Endodermal cell (in vitro differentiated cells): ENCODE measurements around the gene CTSV. TPM values are rescaled to one million over a fixed set of nuclear protein-coding genes. Genes with fewer than 3 reads are reported as not detected.
"Not testable (repeated sequence)": the region's sequence is repeated elsewhere in the genome, so short reads cannot be mapped to it uniquely, and the experiment has no call there.

ENCODE experiments used
- DNase-seq: peaks from one replicate; pipeline ENCODE4 v3.0.0-alpha.2; 2017
- H3K27ac ChIP-seq: 2 replicates; pipeline ENCODE4 v1.5.1; 2013; ENCODE audit warnings: mild to moderate bottlenecking, low read depth, low read length, moderate library complexity
- H3K27me3 ChIP-seq: 2 replicates; pipeline ENCODE4 v1.6.1; 2013; ENCODE audit warnings: mild to moderate bottlenecking, low read length, moderate library complexity; ENCODE audit not compliant: insufficient read depth, control insufficient read depth, poor library complexity, severe bottlenecking
- H3K36me3 ChIP-seq: 2 replicates; pipeline ENCODE4 v1.7.0; 2013; ENCODE audit warnings: mild to moderate bottlenecking, low read length, moderate library complexity; ENCODE audit not compliant: control insufficient read depth, insufficient read depth
- H3K4me1 ChIP-seq: one replicate; pipeline ENCODE4 v1.7.0; 2013; ENCODE audit warnings: low read length; ENCODE audit not compliant: control insufficient read depth, insufficient read depth
- H3K4me3 ChIP-seq: 2 replicates; pipeline ENCODE4 v1.5.1; 2013; ENCODE audit warnings: mild to moderate bottlenecking, low read length, moderate library complexity
- H3K9ac ChIP-seq: 2 replicates; pipeline ENCODE4 v1.6.1; 2013; ENCODE audit warnings: mild to moderate bottlenecking, low read length, moderate library complexity; ENCODE audit not compliant: poor library complexity, severe bottlenecking; ENCODE audit errors: extremely low read depth
- H3K9me3 ChIP-seq: 2 replicates; pipeline ENCODE4 v1.6.1; 2013; ENCODE audit warnings: mild to moderate bottlenecking, low read length, moderate library complexity; ENCODE audit not compliant: control insufficient read depth
- H3K27ac Mint-ChIP-seq: 2 replicates; pipeline ENCODE4 v1.8.0; 2020; ENCODE audit warnings: mixed read lengths
- H3K27me3 Mint-ChIP-seq: 2 replicates; pipeline ENCODE4 v1.8.0; 2021; ENCODE audit warnings: mild to moderate bottlenecking, mixed read lengths; ENCODE audit not compliant: insufficient read depth
- H3K36me3 Mint-ChIP-seq: 2 replicates; pipeline ENCODE4 v1.8.0; 2020; ENCODE audit warnings: low read depth, mixed read lengths
- H3K4me1 Mint-ChIP-seq: 2 replicates; pipeline ENCODE4 v1.8.0; 2020; ENCODE audit warnings: mixed read lengths
- H3K4me3 Mint-ChIP-seq: 2 replicates; pipeline ENCODE4 v1.8.0; 2020; ENCODE audit warnings: mild to moderate bottlenecking, moderate library complexity, mixed read lengths
- H3K9me3 Mint-ChIP-seq: 2 replicates; pipeline ENCODE4 v1.8.0; 2020; ENCODE audit warnings: mild to moderate bottlenecking, mixed read lengths
- WGBS, 2 experiments: methylation state at CpG; one replicate each; pipeline versions ENCODE4 v1.1.5 to v1.1.7; 2013; ENCODE audit warnings: missing lambda C conversion rate in 2 of 2, mixed read lengths in 1 of 2; ENCODE audit not compliant: insufficient coverage in 1 of 2, insufficient read length in 1 of 2; 5-methylcytosine and 5-hydroxymethylcytosine counted together
- total RNA-seq, 2 donors: library from RNA; stranded (reverse); fragmentation: NEBNext Ultra II Directional in 1 of 2; extraction: Animal tissue kit (Norgen Biotek cat#: 25700) in 1 of 2; gene quantifications; 2 replicates in 1 of 2; 3 replicates in 1 of 2; pipeline ENCODE4 v1.2.1, GENCODE V29; 2021
- TF ChIP-seq, protein P1 (sequence below): fragments of 200-600 bp; sonication (generic); conservative IDR thresholded peaks from 2 replicates; pipeline ENCODE4 v1.5.0; 2021; ENCODE audit warnings: antibody characterized with exemption, mild to moderate bottlenecking

CTSV gene
- total RNA-seq, 2 donors from 2014 or later, result 294 to 319 TPM

DNA sequence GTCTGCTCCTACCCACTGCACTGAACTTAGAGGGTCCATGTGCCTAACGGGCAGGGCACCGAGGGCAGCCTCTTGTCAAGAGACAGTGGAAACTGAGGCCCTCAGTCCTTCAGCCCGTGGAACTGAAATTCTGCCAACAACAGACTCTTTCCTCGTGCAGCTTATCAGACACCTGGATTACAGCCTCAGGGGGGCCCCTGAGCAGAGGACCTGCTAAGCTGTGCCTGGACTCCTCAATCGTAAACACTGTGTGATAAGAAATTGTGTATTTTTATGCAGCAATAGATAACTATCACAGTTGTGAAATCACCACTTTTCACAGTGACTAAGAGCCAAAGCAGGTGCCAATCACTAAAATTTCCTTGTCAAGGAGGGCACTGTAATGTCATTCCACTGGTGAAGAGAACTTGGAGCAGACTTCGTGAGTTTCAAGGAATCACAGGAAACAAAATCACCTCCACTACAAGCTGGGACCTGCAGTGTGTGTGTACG is 33.4 kb upstream of the CTSV start:
- Mint-ChIP-seq H3K4me3 (no peak overlapping the region), H3K27ac (no peak overlapping the region)
- 71 to 84% methylated on average over 4 to 7 of the region's 7 CpGs for WGBS, 2 experiments

DNA sequence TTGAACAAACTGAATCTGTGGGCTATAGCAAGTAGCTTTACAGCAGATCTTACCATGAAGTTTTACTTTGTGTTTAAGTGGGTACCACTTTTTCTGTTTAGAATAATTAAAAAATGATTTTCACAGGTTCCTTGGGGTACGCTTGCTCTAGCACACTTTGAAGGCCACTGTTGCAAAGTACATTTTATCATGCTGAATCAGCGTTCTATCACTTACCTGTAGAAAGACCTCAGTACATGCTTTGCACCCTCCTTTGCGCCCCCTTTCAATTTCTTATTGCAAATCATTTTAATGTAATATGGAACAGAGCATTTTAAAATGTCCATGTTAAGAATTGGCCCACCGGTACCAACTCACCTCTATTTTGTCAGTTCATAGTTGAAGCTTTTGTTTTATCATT is 31.4 kb upstream of the CTSV start:
- H3K4me3 Mint-ChIP-seq, H3K4me1 ChIP-seq, H3K27ac Mint-ChIP-seq, DNase-seq, H3K27me3 ChIP-seq, H3K36me3 ChIP-seq, H3K9ac ChIP-seq, H3K27me3 Mint-ChIP-seq, H3K36me3 Mint-ChIP-seq, H3K4me3 ChIP-seq, H3K27ac ChIP-seq: not testable (repeated sequence)
- Mint-ChIP-seq H3K4me1 (peaks cover 31% of the 10 kb centered on the region), H3K9me3 (peaks cover 13% of the 10 kb centered on the region)
- WGBS, 2 experiments, result 98 to 100% methylated on average over 2 to 3 of the region's 4 CpGs
- H3K9me3 ChIP-seq, result peaks cover 15% of the 10 kb centered on the region

More for the DNA sequence above, 33.4 kb upstream of the CTSV start:
- Histone ChIP-seq H3K4me1 (peaks cover 3% of the 10 kb centered on the region), H3K27me3 (no peaks in the 10 kb centered on the region), H3K27ac (no peak overlapping the region), H3K9me3 (no peaks in the 10 kb centered on the region), H3K9ac (no peak overlapping the region), H3K36me3 (no peaks in the 10 kb centered on the region), H3K4me3 (no peak overlapping the region)
- DNase-seq, result no peak
- TF ChIP-seq, protein P1, sequence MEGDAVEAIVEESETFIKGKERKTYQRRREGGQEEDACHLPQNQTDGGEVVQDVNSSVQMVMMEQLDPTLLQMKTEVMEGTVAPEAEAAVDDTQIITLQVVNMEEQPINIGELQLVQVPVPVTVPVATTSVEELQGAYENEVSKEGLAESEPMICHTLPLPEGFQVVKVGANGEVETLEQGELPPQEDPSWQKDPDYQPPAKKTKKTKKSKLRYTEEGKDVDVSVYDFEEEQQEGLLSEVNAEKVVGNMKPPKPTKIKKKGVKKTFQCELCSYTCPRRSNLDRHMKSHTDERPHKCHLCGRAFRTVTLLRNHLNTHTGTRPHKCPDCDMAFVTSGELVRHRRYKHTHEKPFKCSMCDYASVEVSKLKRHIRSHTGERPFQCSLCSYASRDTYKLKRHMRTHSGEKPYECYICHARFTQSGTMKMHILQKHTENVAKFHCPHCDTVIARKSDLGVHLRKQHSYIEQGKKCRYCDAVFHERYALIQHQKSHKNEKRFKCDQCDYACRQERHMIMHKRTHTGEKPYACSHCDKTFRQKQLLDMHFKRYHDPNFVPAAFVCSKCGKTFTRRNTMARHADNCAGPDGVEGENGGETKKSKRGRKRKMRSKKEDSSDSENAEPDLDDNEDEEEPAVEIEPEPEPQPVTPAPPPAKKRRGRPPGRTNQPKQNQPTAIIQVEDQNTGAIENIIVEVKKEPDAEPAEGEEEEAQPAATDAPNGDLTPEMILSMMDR, result no peak
- Mint-ChIP-seq H3K9me3 (no peaks in the 10 kb centered on the region), H3K36me3 (no peaks in the 10 kb centered on the region), H3K4me1 (peaks cover 33% of the 10 kb centered on the region), H3K27me3 (peaks cover 12% of the 10 kb centered on the region)

DNA sequence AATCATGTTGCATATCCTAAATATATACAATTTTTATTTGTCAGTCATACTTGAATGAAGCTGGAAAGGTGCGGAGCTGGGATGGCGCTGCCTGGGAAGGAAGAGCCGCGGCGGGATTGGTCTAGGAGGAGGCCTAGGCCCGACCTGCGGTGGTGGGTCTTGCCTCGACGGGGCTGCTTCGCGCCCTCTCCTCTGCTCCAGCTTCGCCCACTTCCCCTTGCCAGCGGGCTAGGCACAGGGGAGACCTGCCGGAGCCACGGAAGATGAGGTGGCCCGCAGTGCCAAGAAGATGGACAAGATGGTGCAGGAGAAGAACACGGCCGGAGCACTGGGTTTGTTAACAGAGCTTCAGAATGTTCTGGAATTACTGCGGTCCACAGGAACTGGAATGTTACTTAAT is 28.5 kb upstream of the CTSV start:
- Histone ChIP-seq H3K9me3 (peaks cover 16% of the 10 kb centered on the region), H3K4me3 (no peak overlapping the region), H3K27ac (no peak overlapping the region), H3K9ac (no peak overlapping the region), H3K27me3 (no peaks in the 10 kb centered on the region), H3K4me1 (peaks cover 3% of the 10 kb centered on the region), H3K36me3 (no peaks in the 10 kb centered on the region)
- H3K27me3 Mint-ChIP-seq, result no peaks in the 10 kb centered on the region
- DNase-seq, result no peak
- 94 to 95% methylated on average over 9 to 19 of the region's 19 CpGs for WGBS, 2 experiments
- TF ChIP-seq, protein P1, result no peak
- H3K27ac Mint-ChIP-seq, result no peak overlapping the region
- peaks cover 15% of the 10 kb centered on the region for H3K9me3 Mint-ChIP-seq
- H3K4me3 Mint-ChIP-seq, result no peak overlapping the region
- H3K4me1 Mint-ChIP-seq, result peaks cover 18% of the 10 kb centered on the region
- peaks cover 5% of the 10 kb centered on the region for H3K36me3 Mint-ChIP-seq

DNA sequence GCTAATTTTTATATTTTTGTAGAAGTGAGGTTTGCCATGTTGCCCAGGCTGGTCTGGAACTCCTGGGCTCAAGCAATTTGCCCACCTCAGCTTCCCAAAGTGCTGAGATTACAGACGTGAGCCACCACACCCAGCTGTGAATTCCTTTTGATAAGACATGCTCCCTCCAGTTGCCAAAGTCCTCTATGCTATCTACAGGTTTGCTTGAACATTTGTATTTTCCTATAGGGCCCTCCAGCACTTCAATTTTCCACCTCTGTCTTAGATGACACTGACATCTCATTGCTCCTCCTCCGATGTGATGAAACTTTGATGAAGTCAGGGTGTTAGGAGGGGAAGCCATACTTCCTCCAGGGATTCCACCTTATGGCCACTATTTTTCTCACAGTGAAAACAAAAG is 25.2 kb upstream of the CTSV start:
- Histone ChIP-seq H3K36me3 (no peaks in the 10 kb centered on the region), H3K4me1 (peaks cover 3% of the 10 kb centered on the region), H3K27me3 (no peaks in the 10 kb centered on the region), H3K27ac (no peak overlapping the region), H3K9ac (no peak overlapping the region), H3K4me3 (peak overlapping the region; percentile 53), H3K9me3 (peaks cover 16% of the 10 kb centered on the region)
- Mint-ChIP-seq H3K27me3 (peaks cover 4% of the 10 kb centered on the region), H3K4me3 (no peak overlapping the region), H3K27ac (peak overlapping the region; percentile 59), H3K4me1 (peaks cover 10% of the 10 kb centered on the region), H3K9me3 (peaks cover 15% of the 10 kb centered on the region), H3K36me3 (peaks cover 5% of the 10 kb centered on the region)
- whole genome bisulfite sequencing, 2 experiments, result 14 to 41% methylated on average over 1 to 2 of the region's 2 CpGs
- TF ChIP-seq, protein P1, result no peak
- no peak for DNase-seq
